Hair follicle dermal papilla cell (primary cell): Measurements from ENCODE around the gene RTN4. TPM values are rescaled to one million over a fixed set of nuclear protein-coding genes. Genes with fewer than 3 reads are reported as not detected.

ENCODE experiments used
- small RNA-seq: library from RNA; depleted of rRNA; stranded (forward); fragments of <200 nt; gene quantifications from one replicate; pipeline ENCODE3, GENCODE V24; 2012
- total RNA-seq: library from RNA; depleted of rRNA; stranded (reverse); fragments of >200 nt; gene quantifications from 2 replicates; pipeline ENCODE4 v1.2.3, GENCODE V29; 2012

The RTN4 gene
- 202 and 212 TPM in 2 replicates for total RNA-seq

GRCh38 chr2:55050100-55050994, at the start of gene RTN4:
Gene RTN4, minus strand, starts transcription at chr2:55050451. Its CDS starts 151 bp downstream, at chr2:55050300.

Small RNA genes within 50 kb of the gene (small RNA-seq; reads per million reads assigned to genes)
- not detected for gene RNU6-433P

Other genes with a start within 250 kb of the RTN4 start
- gene CLHC1, start 181.8 kb upstream of the RTN4 start, total RNA-seq = 6.8 and 9.6 TPM in 2 replicates
- gene RPS27A, start 182.2 kb upstream of the RTN4 start, total RNA-seq = 363 and 422 TPM in 2 replicates
- gene MTIF2, start 218.8 kb upstream of the RTN4 start, total RNA-seq = 26.4 and 27.3 TPM in 2 replicates